RWPE2 (cell line): ENCODE results near the gene C1RL.
"Not testable (repeated sequence)": the region's sequence is repeated elsewhere in the genome, so short reads cannot be mapped to it uniquely, and the experiment has no call there.

Experiments used
- ATAC-seq: fragments of 200-7000 bp; cut with Tn5 transposase; 3 replicates; pipeline ENCODE4 v1.9.1; 2021; ENCODE audit warnings: low read depth
- DNase-seq: peaks from one replicate; pipeline ENCODE4 v3.0.0-alpha.2; 2020; ENCODE audit warnings: low spot score
- H3K27ac ChIP-seq: fragments of 450-650 bp; 2 replicates; pipeline ENCODE4 v1.5.1; 2017; ENCODE audit warnings: mild to moderate bottlenecking; ENCODE audit not compliant: poor library complexity, severe bottlenecking
- H3K27me3 ChIP-seq: fragments of 250-450 bp; sonication (Bioruptor Pico); 2 replicates; pipeline ENCODE4 v1.5.1; 2021; ENCODE audit warnings: mild to moderate bottlenecking, moderate library complexity; ENCODE audit not compliant: insufficient read depth, poor library complexity, severe bottlenecking
- H3K36me3 ChIP-seq: fragments of 250-450 bp; sonication (Bioruptor Pico); 2 replicates; pipeline ENCODE4 v1.5.1; 2020; ENCODE audit warnings: low read depth, mild to moderate bottlenecking, moderate library complexity
- H3K4me1 ChIP-seq: fragments of 250-450 bp; sonication (Bioruptor Pico); 2 replicates; pipeline ENCODE4 v1.5.1; 2021; ENCODE audit warnings: mild to moderate bottlenecking, moderate library complexity; ENCODE audit not compliant: insufficient read depth, poor library complexity, severe bottlenecking
- H3K4me3 ChIP-seq: fragments of 250-450 bp; sonication (Bioruptor Pico); 2 replicates; pipeline ENCODE4 v1.5.1; 2021; ENCODE audit warnings: mild to moderate bottlenecking, moderate library complexity; ENCODE audit not compliant: severe bottlenecking
- H3K9me3 ChIP-seq: fragments of 250-450 bp; sonication (Bioruptor Pico); 2 replicates; pipeline ENCODE4 v1.5.1; 2021; ENCODE audit warnings: mild to moderate bottlenecking, moderate library complexity; ENCODE audit not compliant: severe bottlenecking
- CTCF ChIP-seq: fragments of 450-650 bp; IDR thresholded peaks from one replicate; pipeline ENCODE4 v1.5.1; 2017; ENCODE audit warnings: mild to moderate bottlenecking, moderate library complexity; ENCODE audit not compliant: poor library complexity, severe bottlenecking

C1RL gene

GRCh38 chr12:7112041-7112440 lies 3.0 kb upstream of the C1RL start:
- H3K27ac ChIP-seq: no peak overlapping the region
- DNase-seq (no peak), ATAC-seq (no peak)
- H3K9me3 ChIP-seq: no peaks in the 10 kb centered on the region
- H3K4me1 ChIP-seq: no peaks in the 10 kb centered on the region
- peaks cover 2% of the 10 kb centered on the region; the same call in 1 of the 2 replicates for H3K36me3 ChIP-seq
- H3K27me3 ChIP-seq: no peaks in the 10 kb centered on the region
- H3K4me3 ChIP-seq: no peak overlapping the region
- TF ChIP-seq CTCF: no peak

- Histone ChIP-seq H3K4me1 (no peaks in the 10 kb centered on the region), H3K9me3 (no peaks in the 10 kb centered on the region), H3K27me3 (no peaks in the 10 kb centered on the region), H3K36me3 (peaks cover 12% of the 10 kb centered on the region), H3K27ac (no peak overlapping the region), H3K4me3 (no peak overlapping the region)
- DNase-seq (no peak), ATAC-seq (no peak)
- no peak for TF ChIP-seq CTCF
Measured at GRCh38 chr12:7110661-7111060, 1.6 kb upstream of the C1RL start.

- Histone ChIP-seq H3K27me3 (no peaks in the 10 kb centered on the region), H3K4me3 (peak overlapping the region; percentile 46), H3K27ac (peak overlapping the region; percentile 80), H3K36me3 (peaks cover 15% of the 10 kb centered on the region), H3K9me3 (no peaks in the 10 kb centered on the region), H3K4me1 (no peaks in the 10 kb centered on the region)
- DNase-seq (no peak), ATAC-seq (no peak)
- no peak for TF ChIP-seq CTCF
Measured at GRCh38 chr12:7109572-7109920, 532 bp upstream of the C1RL start.

GRCh38 chr12:7108003-7108795 lies 815 bp downstream of the C1RL start:
- Histone ChIP-seq H3K36me3 (peaks cover 15% of the 10 kb centered on the region), H3K27me3 (no peaks in the 10 kb centered on the region), H3K4me3 (peak overlapping the region; percentile 46), H3K27ac (peak overlapping the region; percentile 80), H3K9me3 (no peaks in the 10 kb centered on the region), H3K4me1 (no peaks in the 10 kb centered on the region)
- DNase-seq: peak; percentile 76
- TF ChIP-seq CTCF: no peak
- ATAC-seq: peak; percentile 96

GRCh38 chr12:7107636-7108002 lies 1.4 kb downstream of the C1RL start:
- H3K4me3 ChIP-seq: peak overlapping the region; percentile 46

GRCh38 chr12:7107181-7107580 lies 1.8 kb downstream of the C1RL start:
- DNase-seq, ATAC-seq, H3K4me3 ChIP-seq, H3K4me1 ChIP-seq, H3K27me3 ChIP-seq, H3K27ac ChIP-seq, H3K9me3 ChIP-seq: not testable (repeated sequence)
- H3K36me3 ChIP-seq: peaks cover 13% of the 10 kb centered on the region

More at GRCh38 chr12:7107636-7108002, 1.4 kb downstream of the C1RL start:
- Histone ChIP-seq H3K4me1 (no peaks in the 10 kb centered on the region), H3K36me3 (peaks cover 13% of the 10 kb centered on the region), H3K27ac (peak overlapping the region; percentile 80), H3K9me3 (no peaks in the 10 kb centered on the region), H3K27me3 (no peaks in the 10 kb centered on the region)
- no peak for TF ChIP-seq CTCF
- DNase-seq (no peak), ATAC-seq (no peak; the same call in 2 of the 3 replicates)
